GF-D8 (cell line): Measurements from ENCODE around the gene ELMO1.

Source experiments
- DNase-seq: peaks from one replicate; lab custom pipeline; 2025; lab: John Stamatoyannopoulos, UW

The ELMO1 gene

GRCh38 chr7:36949711-36950600 lies 498.7 kb downstream of the ELMO1 start:
- DNase-seq = no peak

- no peak for DNase-seq
Observed at GRCh38 chr7:36946401-36946739, 502.3 kb downstream of the ELMO1 start.

GRCh38 chr7:36945612-36946400 lies 502.9 kb downstream of the ELMO1 start:
- no peak for DNase-seq

- DNase-seq = no peak
Observed at GRCh38 chr7:36944838-36945237, 503.8 kb downstream of the ELMO1 start.

GRCh38 chr7:36943591-36944435 lies 504.9 kb downstream of the ELMO1 start:
- no peak for DNase-seq

- no peak for DNase-seq
Observed at GRCh38 chr7:36942955-36943354, 505.7 kb downstream of the ELMO1 start.

GRCh38 chr7:36942541-36942940 lies 506.1 kb downstream of the ELMO1 start:
- no peak for DNase-seq

- no peak for DNase-seq
Observed at GRCh38 chr7:36942025-36942424, 506.6 kb downstream of the ELMO1 start.

- DNase-seq = no peak
Observed at GRCh38 chr7:36941359-36941758, 507.3 kb downstream of the ELMO1 start.

GRCh38 chr7:36939816-36940215 lies 508.8 kb downstream of the ELMO1 start:
- no peak for DNase-seq

- no peak for DNase-seq
Observed at GRCh38 chr7:36937754-36938563, 510.7 kb downstream of the ELMO1 start.

- no peak for DNase-seq
Observed at GRCh38 chr7:36931892-36932291, 516.8 kb downstream of the ELMO1 start.

- no peak for DNase-seq
Observed at GRCh38 chr7:36929791-36930190, 518.9 kb downstream of the ELMO1 start.

GRCh38 chr7:36928718-36929117 lies 519.9 kb downstream of the ELMO1 start:
- DNase-seq = no peak

- DNase-seq = no peak
Observed at GRCh38 chr7:36928311-36928710, 520.4 kb downstream of the ELMO1 start.

GRCh38 chr7:36925691-36926090 lies 523.0 kb downstream of the ELMO1 start:
- DNase-seq = no peak

- no peak for DNase-seq
Observed at GRCh38 chr7:36925207-36925606, 523.5 kb downstream of the ELMO1 start.

- DNase-seq = no peak
Observed at GRCh38 chr7:36923943-36924436, 524.7 kb downstream of the ELMO1 start.

- no peak for DNase-seq
Observed at GRCh38 chr7:36923185-36923584, 525.5 kb downstream of the ELMO1 start.

- DNase-seq = no peak
Observed at GRCh38 chr7:36920433-36920832, 528.2 kb downstream of the ELMO1 start.

GRCh38 chr7:36919738-36920137 lies 528.9 kb downstream of the ELMO1 start:
- DNase-seq = no peak
